CD4-positive, alpha-beta T cell treated with Interleukin-2 at 100 ng/mL for 4 hours (primary cell): Measurements from ENCODE around the gene TLE7.

Experiments used
- DNase-seq: peaks from one replicate; pipeline ENCODE4 v3.0.0-alpha.2; 2020; ENCODE audit warnings: low spot score

TLE7 gene

DNA sequence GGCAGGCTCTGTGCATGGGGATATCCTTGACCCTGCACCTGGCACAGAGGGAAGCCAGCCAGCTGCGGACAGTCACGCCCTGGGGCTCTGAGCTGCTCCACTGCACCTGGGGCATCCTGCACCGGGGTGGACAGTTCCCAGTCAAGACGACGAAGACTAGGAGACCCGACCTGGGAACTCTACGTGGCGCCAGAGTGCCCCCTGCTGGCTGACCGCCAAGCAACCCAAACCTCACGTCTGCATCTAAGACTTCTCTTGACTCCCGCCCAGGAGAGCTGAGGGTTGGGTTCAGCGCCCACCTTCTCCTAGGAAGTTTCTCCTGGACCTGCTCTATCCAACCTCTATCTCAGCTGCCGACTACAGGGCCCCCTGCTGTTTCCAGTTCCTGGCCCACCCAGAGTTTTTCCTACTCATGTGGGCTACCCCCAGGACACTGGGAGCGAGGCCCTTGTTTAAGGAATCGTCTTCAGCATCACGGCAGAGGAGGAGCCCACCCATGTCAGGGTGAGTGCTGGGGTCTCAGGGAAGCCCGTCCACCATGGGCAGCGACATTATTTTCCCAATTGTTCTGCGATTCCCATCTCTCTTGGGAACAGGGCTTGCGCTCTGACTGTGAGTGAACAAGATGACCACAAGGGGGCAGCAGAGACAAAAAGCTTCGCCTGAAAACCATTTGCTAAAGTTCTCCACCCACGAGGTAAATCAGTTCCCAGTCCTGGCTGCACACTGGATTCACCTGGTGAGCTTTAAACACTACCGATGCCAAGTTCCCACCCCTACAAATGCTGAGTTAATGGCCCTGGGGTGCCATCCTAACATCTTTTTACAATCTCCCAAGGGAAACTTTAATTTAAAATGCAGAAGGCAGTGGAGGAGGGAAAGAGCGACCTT is 29.3 kb downstream of the TLE7 start:
- peak; percentile 69 for DNase-seq

DNA sequence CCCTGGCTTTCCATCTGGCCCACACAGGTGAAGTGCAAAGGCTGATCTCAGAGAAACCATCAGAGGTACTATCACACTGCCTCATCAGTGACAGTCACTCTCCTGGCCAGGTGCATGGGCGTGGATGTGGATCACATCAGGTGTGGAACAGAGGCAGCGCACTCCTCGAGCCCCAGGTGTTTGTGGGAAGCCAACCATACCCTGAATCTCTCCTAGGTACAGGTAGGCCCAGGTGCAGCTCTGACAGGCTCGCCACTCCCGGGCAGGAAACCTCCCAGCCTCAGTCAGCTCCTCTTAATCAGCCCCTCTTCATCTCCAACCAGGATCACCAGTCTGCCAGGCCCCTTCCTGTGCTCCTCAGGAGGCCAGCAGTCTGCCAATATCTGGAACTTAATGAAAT is 31.7 kb downstream of the TLE7 start:
- DNase-seq = no peak

DNA sequence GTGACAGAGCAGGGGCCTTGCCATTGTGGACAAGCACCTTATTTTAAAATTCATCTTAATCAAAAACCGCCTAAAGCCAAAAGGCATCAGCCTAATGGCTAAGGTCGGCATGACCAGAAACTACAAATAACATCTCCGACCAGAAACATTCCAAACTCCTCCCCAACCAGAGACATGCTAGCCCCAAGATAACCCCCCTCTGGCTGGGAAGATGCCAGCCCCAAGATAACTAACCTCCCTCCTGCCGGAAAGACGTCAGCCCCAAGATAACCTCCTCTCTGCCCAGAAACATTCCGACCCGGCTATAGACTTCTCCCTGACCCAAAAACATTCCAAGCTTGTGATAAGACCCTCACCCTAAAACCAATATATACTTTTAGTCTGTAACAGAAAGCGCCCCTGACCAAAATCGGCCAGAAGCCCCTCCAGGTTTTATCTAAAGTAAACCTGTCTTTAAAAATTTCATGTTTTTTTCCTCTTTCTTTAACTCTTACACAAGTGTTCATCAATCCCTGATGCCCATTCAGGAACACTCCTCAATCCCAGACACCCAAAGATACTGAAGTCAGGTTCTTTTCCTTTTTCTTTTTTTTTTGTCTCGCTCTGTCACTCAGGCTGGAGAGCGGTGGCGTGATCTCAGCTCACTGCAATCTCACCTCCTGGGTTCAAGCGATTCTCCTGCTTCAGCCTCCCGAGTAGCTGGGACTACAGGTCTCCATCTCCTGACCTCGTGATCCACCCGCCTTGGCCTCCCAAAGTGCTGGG is 32.7 kb downstream of the TLE7 start:
- no peak for DNase-seq

DNA sequence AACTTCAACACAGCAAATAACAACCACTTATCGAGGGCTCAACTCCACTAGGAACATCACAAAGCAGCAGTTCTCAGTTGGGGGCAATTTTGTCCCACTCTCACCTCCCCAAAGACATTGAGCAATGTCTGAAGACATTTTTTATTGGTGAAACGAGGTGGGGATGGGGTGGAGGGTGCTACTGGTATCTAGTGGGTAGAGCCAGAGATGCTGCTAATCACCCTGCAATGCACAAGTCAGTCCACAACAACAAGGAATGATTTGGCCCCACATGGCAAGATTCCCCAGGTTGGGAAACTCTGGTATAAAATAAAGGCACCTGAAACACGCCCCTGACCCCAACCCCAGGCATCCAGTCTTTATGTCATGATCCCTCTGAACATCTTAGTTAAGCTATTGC is 33.3 kb downstream of the TLE7 start:
- DNase-seq = no peak

DNA sequence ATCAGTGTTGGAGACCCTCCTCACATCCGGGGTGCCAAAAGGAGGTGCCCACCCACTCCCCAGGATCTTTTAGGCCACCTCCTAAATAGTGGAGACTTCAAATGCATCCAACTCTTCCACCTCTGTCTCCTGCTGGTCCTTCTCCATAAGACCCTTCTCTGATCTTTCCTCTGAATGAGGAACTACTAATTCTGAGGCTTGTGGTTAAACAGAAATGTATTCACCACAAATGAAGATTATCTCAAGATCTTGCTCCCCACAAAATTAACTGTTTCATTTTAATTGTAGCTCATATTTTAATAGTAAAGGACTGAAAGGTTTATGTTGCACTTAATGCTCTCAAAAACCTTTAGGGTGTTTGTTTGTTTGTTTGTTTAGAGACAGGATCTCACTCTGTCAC is 34.1 kb downstream of the TLE7 start:
- DNase-seq = no peak

DNA sequence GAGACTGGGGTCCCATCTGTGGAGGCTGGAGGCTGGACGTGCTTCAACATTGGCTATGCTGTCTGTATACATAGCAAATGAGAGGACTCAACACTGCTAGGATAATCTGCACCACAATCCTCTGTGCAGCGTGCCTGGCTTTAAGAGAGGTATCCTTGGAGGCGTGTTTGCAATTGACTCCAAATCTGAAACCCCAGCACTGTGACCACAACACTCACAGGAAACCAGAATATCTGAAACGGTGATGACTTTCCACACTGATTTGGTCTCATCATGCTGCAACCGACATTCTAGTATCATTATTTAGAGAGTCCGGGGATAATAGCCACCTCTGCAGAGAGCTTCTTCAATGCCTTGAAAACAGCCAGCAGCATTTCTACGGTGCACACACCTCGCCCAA is 35.1 kb downstream of the TLE7 start:
- no peak for DNase-seq

DNA sequence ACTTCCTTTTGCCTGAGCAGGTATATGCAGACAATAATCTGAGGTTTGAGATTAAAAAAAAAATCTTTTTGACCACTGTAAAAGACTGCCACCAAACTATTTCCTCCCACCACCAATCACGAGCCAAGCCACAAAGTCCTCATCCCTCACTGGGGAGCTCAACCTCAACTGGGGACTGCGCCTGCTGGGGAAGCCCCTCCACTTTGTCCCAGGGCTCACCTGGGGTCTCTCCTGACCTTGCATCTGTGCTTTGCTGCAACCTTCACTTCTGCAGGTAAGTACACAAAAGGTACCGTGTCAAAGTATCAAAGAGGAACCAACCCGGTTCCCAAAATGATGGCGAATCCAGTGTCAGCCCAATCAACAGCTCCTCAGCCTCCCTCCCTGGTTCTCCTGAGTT is 35.5 kb downstream of the TLE7 start:
- DNase-seq = no peak

DNA sequence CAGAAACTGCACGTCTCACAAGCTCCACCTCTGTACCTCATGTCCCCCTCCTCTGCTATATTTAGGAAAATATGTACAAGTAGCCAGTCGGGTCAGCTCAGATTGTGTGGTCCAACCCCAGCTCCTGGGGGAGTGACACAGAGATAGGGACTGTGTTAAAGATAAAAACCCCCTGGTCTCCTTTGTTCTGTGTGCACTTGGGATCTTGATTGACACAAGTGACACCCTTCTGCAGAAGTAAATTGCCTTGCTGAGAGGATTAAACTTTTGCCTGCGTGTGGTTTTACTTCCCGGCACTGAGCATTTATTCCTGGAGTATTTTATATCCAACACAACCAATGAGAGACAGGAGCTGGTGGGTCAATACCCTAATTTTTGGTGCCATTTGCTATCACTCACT is 37.5 kb downstream of the TLE7 start:
- DNase-seq = no peak

DNA sequence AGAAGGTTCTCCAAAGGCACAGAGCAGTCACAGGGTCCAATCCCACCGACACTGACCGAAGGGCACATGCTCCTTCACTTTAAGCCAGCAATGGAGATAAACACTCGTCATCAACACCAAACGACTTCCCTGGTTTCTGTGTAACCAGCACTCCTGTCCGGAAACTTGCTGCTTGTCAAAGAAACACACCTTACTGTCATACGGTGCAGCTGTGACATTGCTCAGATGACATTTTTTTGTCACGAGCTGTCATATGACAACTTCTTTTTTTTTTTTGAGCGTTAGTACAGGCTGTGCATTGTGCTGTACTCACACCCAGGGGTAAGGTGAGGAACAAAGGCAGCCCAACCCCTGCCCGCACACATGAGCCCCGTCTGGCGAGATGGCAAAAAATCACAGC is 39.2 kb downstream of the TLE7 start:
- DNase-seq = no peak

DNA sequence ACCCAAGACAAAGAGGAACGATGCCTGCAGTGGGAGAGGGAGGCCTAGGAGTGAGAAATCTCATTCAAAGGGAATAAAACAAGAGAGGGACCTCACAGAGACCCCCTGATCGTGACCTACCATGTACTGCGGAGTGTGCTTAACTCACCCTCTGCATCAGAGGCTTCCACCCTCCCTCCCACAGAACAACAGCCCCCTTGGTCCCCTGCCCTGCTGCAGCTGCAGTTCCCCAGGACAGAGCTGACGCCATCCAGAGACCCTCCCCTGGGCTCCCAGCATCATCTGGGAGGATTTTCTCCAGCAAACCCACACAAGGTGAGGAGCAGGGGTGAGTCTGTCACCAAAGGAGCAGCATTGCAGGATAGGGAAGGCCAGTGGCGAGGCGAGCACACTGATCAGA is 39.8 kb downstream of the TLE7 start:
- no peak for DNase-seq

DNA sequence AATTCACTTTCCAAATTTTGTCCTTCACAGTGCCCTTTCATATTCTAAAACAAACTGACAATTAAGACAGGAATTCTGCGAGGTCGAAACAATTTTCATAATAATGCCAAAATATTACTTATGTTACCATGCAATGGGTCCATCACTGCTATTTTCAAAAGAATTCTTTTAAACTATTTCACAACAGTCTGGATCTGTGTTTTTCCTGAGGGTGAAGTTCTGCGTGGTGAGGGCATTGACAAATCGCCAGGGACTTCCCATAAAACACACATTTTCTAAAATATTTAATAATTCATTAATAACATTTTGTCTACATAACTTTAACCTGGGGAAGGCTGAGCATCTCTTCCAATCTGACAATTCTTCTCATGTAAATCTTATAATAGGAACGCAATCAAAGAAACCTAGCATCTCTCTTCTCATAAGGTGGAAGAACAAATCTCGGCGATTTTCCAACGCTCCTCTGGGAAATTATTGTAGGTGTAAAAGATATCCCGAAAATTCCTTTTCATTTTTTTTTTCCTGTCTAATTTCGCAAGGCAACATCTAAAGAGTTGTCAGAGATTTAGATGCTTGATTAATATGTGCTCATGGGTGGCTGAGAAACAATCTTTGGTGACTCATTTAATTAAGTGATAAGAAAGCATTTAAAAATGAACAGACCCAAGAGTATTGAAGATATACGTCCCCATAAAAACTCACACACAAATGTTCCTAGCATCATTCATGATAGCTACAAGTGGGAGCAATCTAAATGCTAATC is 41.9 kb downstream of the TLE7 start:
- no peak for DNase-seq

DNA sequence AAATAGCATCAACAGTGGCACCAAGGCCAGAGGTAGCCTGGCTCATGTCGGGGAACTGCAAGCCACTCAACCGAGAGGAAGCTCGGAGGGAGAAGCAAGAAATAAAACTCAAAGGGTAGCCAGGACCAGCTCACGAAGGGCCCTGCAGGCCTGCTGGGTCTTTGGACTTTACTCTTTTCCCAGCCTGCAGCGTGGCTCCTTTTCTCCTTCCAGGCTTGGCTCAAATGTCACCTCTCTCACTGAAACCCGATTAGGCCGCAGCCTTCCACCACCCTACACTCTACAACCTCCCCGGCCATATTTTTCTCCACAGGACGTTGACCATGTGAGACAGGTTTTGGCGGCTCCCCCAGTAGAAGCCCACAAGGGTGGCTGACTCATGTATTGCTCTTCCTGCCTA is 45.3 kb downstream of the TLE7 start:
- no peak for DNase-seq

DNA sequence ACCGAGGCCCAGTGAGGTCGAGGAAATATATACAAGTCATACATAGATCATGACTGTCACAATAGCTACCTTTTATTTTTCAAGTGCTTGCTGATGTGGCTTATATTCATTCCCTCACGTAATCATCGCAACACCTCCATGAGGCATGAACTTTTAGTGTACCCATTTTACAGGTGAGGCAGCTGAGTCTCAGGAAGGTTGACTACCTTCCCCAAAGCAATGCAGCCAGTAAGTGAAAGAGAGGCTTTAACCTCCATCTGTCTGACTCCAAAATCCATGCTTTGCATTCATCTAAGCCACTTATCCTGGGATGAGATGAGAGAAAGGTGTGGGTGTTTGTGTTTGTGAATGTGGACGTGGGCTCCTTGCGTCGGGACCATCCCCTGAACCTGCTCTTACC is 52.5 kb downstream of the TLE7 start:
- no peak for DNase-seq

DNA sequence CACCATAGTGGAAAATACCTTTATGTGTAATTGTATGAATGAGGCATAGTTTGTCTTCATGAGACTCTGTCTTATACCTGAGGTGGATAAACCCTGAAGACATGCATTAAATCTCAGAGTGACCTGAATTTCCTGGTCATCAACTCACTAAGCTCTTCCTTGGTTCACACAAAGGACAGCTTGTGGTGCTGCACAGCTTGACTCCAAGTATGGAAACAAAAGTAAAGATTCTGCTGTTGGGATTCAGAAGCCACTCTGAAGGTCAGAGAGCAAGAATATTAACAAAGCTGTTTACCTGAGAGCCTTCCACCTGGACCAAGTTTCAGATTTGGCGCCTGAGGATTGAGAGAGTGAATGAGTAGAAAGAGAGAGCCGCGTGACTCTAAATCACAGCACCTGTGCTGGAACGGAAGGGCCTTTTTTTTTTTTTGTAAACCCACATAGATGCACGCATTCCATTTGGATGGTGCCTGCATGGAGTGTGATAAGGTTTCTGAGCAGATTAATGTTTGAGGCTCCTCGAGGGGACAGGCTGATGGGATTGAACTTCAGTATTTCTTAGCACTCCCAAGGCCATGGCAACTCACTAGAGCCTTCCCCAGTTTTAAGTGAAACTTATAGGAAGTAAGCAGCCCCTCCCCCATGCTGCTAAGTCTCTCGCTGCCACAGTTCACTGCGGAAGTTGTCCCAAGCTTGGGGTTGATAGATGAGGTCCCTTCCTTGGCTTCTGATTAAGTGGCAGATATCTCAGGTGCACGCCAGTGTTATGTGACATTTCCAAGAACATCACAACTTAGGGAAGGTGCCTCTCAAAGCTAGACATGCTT is 54.6 kb downstream of the TLE7 start:
- DNase-seq = no peak

DNA sequence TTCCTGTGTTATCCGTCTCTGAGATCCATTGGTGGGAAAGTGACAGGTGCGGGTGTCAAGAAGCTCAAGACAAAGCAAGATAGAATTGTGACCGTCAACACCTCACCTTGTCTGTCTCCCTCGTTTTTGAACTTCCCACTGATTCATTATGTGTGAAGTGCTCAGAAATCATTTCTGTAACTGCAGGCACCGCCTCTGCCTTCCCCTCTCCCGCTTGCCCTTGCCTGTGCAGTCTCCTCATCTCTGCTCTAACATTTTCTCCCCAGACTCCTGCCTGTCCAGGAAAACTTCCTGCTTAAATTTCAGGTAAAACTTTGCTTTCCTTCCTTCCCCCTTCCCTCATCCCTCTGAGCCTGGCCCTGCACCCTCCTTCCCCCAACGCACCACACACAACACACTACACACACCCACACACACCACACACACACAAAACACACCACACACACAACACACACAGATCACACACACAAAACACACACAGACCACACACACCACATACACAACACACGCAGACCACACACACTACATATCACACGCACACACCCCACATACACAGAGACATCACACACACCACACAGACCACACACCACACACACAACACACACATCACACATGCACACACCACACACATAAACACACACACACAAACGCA is 57.7 kb downstream of the TLE7 start:
- no peak for DNase-seq

DNA sequence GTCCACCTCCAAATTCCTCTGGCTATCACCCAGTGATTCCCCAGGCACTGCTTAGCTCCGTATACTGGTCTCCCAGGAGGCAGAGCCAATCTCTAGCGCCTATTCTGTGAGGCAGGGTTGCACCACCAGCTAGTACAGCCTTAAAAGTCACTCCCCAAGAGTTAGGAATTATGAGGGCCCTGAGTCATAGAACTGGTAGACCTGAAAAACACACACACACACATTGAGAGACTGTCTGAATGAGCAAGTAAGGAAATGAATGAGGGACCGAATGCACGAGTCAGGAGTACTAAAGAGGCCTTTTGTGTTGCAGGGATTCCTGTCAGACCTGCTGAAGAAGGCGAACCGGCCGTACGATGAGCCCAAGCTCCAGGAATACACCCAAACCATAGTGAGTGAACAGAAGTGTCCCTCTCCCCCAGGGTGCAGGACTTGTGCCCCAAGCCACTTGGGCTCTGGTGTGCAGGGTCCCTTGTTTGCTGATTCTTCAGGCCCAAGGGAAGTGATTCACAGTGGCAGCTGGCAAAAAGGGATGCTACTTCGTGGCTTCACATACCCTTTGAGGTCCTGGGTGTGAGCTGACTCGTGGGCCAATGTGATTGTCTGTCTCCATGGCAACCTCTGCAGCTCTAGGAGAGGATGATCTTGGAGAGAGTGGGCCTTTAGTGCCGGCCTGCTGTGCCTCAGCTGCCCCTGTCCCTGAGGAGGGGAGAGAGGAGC is 58.6 kb downstream of the TLE7 start:
- no peak for DNase-seq

DNA sequence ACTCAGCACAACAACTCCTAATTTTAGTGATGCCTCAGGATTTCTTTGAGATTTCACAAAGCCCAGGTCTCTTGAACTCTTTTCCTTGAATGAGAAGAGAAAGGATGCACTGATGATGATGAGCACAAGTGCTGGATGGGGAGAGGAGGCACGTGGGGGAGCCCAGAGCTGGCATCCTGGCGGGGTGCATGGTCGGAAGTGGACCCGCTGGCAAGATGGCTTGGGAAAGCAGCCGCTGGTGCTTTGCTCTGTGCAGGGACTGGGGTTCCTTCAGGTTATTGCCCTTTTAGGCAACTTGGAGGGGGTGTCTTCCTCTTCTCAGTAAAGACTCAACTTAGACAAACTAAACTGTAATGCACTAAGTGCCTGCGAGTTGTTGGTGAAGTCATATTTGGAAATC is 61.0 kb downstream of the TLE7 start:
- DNase-seq = no peak
